ENCODE data around the gene RBM4. TPM values are rescaled to one million over a fixed set of nuclear protein-coding genes. Genes with fewer than 3 reads are reported as not detected.

The RBM4 gene
- total RNA-seq, 1 donor from 2014 or later: 133 TPM

DNA sequence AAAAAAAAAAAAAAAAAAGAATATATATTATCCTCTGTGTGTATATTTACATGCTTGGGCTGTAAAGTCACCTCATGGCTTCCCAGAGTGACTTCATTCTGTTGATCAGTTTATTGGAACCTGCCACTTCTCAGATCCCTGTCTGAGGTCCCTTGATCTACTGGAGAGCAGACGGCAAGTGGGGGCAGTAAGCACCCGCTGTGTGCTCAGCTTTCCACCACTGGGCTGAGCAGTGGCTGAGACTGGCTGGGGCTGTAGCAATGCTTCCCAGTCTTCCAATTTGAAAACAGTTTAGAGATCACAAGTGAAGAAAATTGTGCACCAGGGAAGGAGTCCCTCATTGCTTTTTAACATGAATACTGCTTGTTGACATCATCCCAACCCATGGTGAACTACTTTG is 46.1 kb downstream of the RBM4 start:
- Mint-ChIP-seq H3K4me1 (no peaks in the 10 kb centered on the region), H3K4me3 (no peak overlapping the region), H3K27me3 (no peaks in the 10 kb centered on the region), H3K27ac (no peak overlapping the region), H3K36me3 (ENCODE audit: low read depth) (no peaks in the 10 kb centered on the region), H3K9me3 (no peaks in the 10 kb centered on the region)
- intact Hi-C loops (cut with micrococcal nuclease): no loop called here
- DNase-seq: no peak

DNA sequence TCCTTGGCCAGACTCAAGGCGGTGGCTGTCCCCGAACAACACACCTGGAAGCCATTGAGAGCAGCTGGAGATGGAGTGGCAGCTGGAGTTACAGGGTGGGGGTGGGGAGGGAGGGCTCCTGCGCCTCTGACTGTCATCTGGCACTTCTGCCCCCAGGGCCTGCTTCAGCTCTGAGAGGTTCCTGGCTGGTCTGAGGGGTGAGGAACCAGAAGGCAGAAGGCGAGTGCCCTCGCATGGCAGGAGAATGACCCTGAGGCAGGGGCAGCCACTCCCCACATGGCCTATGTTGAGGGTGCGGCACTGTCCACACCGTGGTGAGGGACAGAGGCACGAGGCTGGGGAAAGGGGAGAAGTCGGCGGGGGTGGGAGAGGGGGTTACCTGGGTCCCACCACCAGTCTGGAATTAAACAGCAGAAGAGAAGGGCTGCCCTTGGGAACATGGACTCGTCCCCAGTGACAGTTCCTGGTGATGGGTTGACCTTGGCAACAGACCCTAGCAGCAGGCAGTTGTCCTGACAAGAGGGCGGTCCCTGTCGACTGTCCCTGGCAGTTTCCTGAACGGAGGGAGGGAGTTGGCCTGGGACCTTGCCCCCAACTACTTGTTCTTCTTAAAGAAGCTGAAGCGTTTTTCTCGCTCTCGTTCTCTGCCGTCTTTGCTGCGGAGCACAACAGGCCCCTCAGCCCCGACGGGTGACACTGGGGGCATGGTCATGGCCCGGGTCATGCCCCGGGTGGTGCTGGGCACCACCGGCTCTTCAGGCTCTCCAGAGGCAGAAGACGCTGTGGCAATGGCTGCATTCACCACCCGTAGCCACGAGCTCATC is 47.0 kb downstream of the RBM4 start:
- intact Hi-C loops (cut with micrococcal nuclease): no loop called here
- DNase-seq: no peak
- no peaks in the 10 kb centered on the region for H3K9me3 Mint-ChIP-seq
- no peaks in the 10 kb centered on the region for H3K36me3 Mint-ChIP-seq (ENCODE audit: low read depth)
- H3K27ac Mint-ChIP-seq: no peak overlapping the region
- H3K4me3 Mint-ChIP-seq: no peak overlapping the region
- H3K27me3 Mint-ChIP-seq: no peaks in the 10 kb centered on the region
- H3K4me1 Mint-ChIP-seq: no peaks in the 10 kb centered on the region

DNA sequence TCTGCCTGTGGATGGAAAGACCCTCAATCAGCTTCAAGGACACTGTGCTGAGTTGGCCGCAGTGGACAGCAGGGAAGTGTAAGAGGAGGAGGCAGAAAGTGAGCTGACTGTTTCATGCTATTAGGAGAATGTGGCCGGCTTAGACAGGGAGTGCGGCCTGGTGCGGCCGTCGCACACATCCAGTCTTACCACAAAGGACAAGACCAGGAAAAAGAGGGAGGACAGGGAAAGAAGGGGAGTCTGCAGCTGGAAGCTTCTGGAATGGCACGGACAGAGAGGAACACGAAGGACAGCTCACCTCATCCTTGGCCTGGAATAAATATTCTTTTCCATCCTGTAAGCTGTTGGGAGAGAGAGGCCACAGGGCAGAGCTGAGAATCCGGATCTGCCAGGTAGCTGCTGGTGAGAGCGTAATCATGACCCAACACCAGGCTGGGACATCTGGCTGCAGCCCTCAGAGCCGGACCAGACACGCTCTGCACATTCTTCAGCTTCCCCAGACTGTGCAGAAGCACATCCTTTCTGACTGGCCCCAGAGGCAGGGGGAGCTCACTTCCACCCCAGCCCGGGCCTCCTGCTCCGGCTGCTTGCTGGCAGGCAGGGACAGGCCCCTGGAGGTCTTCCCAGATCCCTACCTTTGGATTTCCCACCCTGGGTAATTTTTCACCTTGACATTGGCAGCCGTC is 47.7 kb downstream of the RBM4 start:
- H3K27me3 Mint-ChIP-seq: no peaks in the 10 kb centered on the region
- no peaks in the 10 kb centered on the region for H3K36me3 Mint-ChIP-seq (ENCODE audit: low read depth)
- intact Hi-C loops (cut with micrococcal nuclease): no loop called here
- H3K4me1 Mint-ChIP-seq: no peaks in the 10 kb centered on the region
- DNase-seq: no peak
- H3K4me3 Mint-ChIP-seq: no peak overlapping the region
- H3K9me3 Mint-ChIP-seq: no peaks in the 10 kb centered on the region
- H3K27ac Mint-ChIP-seq: no peak overlapping the region

DNA sequence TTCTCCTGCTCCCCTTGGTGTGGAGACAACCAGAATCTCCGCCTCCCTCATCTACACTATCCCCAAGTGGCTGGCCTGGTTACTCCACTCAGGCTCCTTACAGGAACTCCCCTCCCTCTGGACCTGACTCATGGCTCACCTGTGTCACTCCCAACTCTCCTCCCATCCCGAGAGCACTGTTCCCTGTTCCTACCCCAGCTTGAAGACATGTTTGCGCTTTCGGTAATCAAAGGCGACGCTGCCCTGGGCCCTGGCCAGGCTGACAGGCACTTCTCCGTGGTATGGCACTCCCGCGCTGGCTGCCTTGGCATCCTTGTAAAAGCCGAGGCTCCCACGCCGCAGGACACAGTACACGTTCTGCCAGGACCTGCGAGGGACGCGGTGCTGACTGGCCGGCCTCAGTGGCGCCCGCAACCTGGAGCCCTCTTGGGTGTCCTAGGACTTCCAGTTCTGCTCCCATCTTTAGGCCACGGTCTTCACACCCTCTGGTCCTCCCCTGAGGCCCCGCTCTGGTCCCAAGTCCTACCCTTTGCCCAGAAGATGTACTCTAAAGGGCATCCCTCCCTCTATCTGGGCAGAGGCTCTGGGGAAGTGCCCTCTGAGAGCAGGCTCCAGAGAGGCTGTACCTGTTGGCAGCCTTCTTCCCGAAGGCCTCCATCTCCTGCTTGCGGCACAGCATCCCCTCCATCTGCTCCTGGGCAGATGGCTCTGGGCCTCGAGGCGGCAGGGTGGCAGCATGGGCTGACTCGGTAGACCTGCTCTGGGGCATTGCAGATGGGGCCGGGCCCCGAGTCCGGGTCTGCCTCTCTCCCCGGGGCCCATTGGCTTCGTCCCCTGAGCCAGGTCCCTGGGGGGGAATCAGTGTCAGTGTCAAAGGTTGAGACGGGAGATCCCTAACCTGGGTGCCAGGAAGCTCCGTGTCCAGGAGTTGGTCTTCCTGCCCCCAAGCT is 48.6 kb downstream of the RBM4 start:
- no peaks in the 10 kb centered on the region for H3K9me3 Mint-ChIP-seq
- no peak overlapping the region for H3K4me3 Mint-ChIP-seq
- DNase-seq: no peak
- intact Hi-C loops (cut with micrococcal nuclease): no loop called here
- no peaks in the 10 kb centered on the region for H3K36me3 Mint-ChIP-seq (ENCODE audit: low read depth)
- H3K27me3 Mint-ChIP-seq: no peaks in the 10 kb centered on the region
- H3K27ac Mint-ChIP-seq: no peak overlapping the region
- H3K4me1 Mint-ChIP-seq: no peaks in the 10 kb centered on the region

DNA sequence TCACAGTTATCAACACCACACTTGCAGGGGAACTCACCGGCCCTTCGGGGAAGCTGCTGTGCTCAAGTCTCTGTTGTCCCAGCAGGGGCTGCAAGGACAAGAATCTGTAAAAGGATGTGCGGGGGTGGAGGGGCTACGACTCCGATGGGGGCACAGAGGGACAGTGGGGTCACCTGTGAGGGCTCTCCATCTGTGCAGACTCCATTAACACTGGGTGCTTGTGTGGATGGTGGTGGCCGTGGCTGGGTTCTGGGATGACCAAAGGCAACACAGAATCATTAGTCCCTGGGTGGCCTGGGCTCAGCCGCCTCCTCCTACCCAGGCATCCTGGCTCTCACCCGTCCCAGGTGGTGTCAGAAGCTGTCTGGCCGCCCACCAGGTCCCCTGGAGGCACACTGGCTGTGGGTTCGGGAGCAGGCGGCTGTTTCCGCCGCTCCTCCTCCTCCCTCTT is 49.4 kb downstream of the RBM4 start:
- H3K4me1 Mint-ChIP-seq: no peaks in the 10 kb centered on the region
- no peaks in the 10 kb centered on the region for H3K36me3 Mint-ChIP-seq (ENCODE audit: low read depth)
- H3K9me3 Mint-ChIP-seq: no peaks in the 10 kb centered on the region
- no peak overlapping the region for H3K4me3 Mint-ChIP-seq
- H3K27me3 Mint-ChIP-seq: no peaks in the 10 kb centered on the region
- DNase-seq: no peak
- no peak overlapping the region for H3K27ac Mint-ChIP-seq
- intact Hi-C loops (cut with micrococcal nuclease): no loop called here

DNA sequence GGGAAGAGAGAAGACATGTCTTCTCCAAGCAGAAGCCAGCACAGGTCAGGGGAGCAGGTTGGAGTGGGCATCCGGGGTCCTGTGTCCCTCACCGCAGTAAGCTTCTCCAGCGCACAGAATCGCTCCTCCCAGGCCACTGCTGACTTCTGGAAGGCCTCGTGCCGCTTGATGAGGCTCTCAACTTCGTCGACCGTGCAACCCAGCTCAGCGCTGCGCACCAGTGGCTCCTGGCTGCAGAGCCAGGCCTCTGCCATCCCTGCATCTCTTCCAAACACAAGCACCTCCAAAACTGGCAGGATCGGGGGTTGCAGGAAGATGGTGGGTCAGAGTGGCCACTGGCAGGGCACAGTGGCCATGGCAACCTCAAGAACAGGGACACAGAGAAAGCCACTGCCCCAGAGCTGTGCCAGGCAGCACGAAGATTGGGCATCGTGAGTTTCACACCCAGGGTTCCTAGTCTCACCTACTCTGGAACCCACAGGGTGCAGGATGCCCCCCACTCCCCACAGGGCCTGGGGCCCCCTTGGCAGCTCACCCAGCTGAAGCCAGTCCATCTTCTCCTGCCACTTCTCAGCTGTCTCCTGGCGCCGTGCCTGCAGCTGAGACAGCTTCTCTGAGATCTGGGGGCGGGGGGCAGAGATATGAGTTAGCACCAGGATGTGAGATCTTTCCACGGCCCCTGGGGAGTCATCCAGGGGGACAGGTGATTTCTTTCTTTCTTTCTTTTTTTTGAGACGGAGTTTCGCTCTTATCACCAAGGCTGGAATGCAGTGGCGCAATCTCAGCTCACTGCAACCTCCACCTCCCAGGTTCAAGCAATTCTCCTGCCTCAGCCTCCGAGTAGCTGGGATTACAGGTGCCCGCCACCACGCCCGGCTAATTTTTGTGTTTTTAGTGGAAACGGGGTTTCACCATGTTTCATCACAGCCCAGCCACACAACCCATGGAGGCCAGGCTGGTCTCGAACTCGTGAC is 50.3 kb downstream of the RBM4 start:
- Mint-ChIP-seq H3K27me3 (no peaks in the 10 kb centered on the region), H3K9me3 (no peaks in the 10 kb centered on the region), H3K4me1 (no peaks in the 10 kb centered on the region), H3K36me3 (ENCODE audit: low read depth) (no peaks in the 10 kb centered on the region), H3K4me3 (no peak overlapping the region), H3K27ac (no peak overlapping the region)
- intact Hi-C loops (cut with micrococcal nuclease): no loop called here
- DNase-seq: no peak

DNA sequence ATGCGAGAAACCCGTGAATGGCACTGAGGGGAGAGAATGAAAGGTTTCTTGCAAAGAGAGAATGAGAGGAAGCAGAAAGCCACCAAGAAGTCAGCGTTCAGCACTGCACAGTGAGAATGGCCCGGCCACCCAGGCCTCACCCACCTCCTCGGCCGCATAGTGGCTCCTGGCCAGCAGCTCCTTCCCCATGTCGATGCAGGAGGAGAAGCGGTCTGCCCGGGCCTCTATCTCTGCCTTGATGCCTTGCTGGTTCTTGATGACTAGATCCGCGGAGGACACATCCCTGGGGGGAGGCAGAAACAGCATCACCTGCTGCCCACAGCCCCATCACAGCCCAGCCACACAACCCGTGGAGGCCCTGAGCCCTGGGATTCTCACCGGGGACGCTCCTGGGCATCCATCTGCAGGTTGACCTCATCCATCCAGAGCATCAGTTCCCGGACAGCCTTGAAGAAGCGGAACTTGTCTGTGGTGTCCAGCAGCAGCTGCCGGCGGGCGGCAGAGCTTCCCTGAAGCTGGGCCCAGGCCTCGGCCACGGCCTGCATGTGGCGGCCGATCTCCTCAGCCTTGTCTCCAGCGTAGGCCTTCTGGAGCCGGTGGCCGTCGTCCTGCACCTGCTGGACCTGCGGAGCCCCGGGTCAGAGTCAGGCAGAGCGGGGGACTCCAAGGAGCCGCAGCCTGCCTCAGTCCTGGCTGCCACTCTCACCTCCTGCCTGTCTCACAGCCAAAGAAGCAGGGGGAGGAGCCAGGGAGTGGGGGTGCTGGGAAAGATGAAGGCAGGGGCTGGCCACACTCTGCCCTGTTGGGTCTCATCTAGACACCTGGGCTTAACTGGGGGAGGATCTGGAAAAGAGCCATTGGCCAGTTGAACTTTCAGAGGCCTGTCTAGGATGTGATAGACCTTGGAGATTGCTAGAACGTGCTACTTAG is 51.4 kb downstream of the RBM4 start:
- Mint-ChIP-seq H3K27me3 (no peaks in the 10 kb centered on the region), H3K27ac (no peak overlapping the region), H3K9me3 (no peaks in the 10 kb centered on the region), H3K4me3 (no peak overlapping the region), H3K4me1 (no peaks in the 10 kb centered on the region), H3K36me3 (ENCODE audit: low read depth) (no peaks in the 10 kb centered on the region)
- intact Hi-C loops (cut with micrococcal nuclease): loop anchor here (5.0 kb wide), 1 partner anchor 192 kb away; no protein-coding TSS in a partner anchor
- no peak for DNase-seq

DNA sequence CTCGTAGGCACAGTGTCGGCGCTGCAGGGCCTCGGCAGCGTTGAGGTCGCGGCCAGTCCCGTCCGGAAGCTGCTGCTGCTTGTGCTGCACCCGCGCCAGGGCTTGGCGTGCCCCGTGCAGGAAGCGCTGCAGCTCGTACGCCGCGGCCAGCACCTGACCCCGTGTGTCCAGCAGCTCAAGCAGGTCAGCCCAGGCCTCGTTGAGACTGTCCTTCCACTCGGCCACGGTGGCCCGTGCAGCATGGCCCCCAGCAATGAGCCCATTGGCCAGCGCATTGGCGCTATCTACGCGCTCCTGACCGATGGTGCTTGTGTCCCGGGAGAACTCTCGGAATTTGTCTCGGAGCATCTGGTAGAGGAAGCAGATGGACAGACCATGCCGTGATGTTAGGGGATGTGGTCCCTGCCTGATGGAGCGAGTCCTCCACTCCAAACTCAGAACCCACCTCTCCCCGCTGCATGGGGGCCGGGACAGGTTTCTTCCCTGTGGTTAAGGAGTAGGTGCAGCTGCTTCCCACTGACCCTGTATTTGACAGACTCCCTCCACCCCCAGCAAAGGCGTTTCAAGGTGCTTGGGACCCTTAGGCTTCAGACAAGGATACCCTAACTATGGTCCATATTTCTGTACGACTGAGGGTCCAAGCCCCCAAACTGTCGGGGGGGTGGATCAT is 52.9 kb downstream of the RBM4 start:
- DNase-seq: no peak
- Mint-ChIP-seq H3K27ac (no peak overlapping the region), H3K36me3 (ENCODE audit: low read depth) (no peaks in the 10 kb centered on the region), H3K4me1 (no peaks in the 10 kb centered on the region), H3K9me3 (no peaks in the 10 kb centered on the region), H3K4me3 (no peak overlapping the region), H3K27me3 (no peaks in the 10 kb centered on the region)
- intact Hi-C loops (cut with micrococcal nuclease): loop anchor here (5.0 kb wide), 1 partner anchor 191 kb away; no protein-coding TSS in a partner anchor

DNA sequence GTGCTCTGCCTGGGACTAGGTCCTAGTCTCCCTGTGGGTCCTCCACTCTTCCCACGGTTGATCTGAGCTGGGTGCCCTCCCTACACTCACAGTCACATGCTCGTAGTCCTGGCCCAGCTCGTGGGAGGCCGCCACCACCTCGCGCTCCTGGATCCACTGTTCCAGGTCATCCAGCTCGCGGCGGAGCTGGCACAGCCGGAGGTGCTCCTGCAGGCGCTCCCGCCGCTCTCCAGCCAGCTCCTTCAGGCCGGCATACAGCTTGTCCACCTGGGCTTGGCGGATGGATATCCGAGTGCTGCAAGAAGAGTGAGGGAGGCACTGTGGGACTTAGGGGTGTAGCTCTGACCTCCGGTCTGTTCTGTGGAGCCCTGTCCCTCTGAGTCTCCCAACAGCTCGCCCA is 53.9 kb downstream of the RBM4 start:
- no peak overlapping the region for H3K4me3 Mint-ChIP-seq
- H3K36me3 Mint-ChIP-seq (ENCODE audit: low read depth): no peaks in the 10 kb centered on the region
- no peaks in the 10 kb centered on the region for H3K9me3 Mint-ChIP-seq
- H3K27me3 Mint-ChIP-seq: no peaks in the 10 kb centered on the region
- intact Hi-C loops (cut with micrococcal nuclease): loop anchor here (5.0 kb wide), 1 partner anchor 190 kb away; no protein-coding TSS in a partner anchor
- no peaks in the 10 kb centered on the region for H3K4me1 Mint-ChIP-seq
- no peak overlapping the region for H3K27ac Mint-ChIP-seq
- no peak for DNase-seq

DNA sequence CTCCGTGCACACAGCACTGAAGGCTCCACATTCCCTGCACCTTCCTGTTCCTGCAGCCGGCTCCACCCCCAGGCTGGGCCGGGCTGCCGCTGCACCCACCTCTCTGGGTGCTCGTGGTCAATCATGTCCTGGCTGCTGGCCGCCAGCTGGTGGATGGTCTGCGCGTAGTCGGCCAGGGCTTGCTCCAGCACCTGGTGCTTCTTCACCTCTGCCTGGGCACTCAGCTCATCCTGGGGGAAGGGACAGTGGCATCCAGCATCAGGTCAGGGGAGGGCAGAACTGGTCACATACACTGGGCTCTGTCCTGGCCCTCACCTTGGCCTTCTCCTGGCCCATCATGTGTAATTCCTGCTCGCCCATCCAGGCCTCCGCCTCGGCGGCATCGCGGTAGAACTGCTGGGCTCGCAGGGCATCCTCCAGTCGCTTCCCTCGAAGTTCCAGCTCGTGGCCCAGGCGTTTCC is 54.4 kb downstream of the RBM4 start:
- DNase-seq: no peak
- intact Hi-C loops (cut with micrococcal nuclease): loop anchor here (5.0 kb wide), 1 partner anchor 189 kb away; no protein-coding TSS in a partner anchor
- H3K9me3 Mint-ChIP-seq: no peaks in the 10 kb centered on the region
- no peak overlapping the region for H3K27ac Mint-ChIP-seq
- H3K27me3 Mint-ChIP-seq: no peaks in the 10 kb centered on the region
- no peaks in the 10 kb centered on the region for H3K36me3 Mint-ChIP-seq (ENCODE audit: low read depth)
- H3K4me3 Mint-ChIP-seq: no peak overlapping the region
- no peaks in the 10 kb centered on the region for H3K4me1 Mint-ChIP-seq

DNA sequence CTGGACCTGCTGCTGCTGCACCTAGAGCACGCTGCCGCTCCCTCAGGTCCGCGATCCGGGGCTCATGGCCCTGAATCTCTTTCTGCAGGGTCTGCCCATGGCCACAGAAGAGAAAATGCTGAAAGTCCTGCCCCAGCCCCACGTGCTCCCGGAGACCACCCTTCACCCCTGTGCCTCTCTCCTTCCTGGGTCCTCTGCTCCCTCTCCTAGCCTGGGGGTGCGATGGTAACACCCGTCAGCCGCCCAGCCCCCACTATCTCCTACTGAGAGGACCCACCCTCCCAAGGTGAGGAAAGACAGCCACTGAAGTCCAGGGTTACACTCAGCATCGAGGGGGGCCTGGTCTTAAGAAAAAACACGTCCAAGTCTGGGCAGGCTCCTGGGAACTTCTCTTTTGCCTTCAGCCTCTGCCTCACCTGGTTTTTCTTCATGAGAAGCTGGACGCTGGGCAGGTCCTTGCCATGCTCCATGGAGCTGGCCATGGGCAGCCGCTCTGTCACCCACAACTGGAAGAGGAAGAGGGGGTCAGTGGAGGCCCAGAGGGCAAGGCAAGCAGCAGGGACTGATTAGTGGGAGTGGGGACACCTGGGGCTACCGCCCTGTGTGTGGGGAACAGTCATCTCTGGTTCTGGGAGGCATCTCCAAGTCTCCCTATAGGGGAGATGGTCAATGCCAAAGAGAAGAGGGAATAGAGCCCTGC is 55.0 kb downstream of the RBM4 start:
- no peak overlapping the region for H3K4me3 Mint-ChIP-seq
- intact Hi-C loops (cut with micrococcal nuclease): loop anchor here (1.0 to 5.0 kb wide), 2 partner anchors 141 to 189 kb away; no protein-coding TSS in a partner anchor

More for the DNA sequence above, 55.0 kb downstream of the RBM4 start:
- DNase-seq: no peak
- no peaks in the 10 kb centered on the region for H3K4me1 Mint-ChIP-seq
- H3K27me3 Mint-ChIP-seq: no peaks in the 10 kb centered on the region
- no peaks in the 10 kb centered on the region for H3K36me3 Mint-ChIP-seq (ENCODE audit: low read depth)
- no peaks in the 10 kb centered on the region for H3K9me3 Mint-ChIP-seq
- no peak overlapping the region for H3K27ac Mint-ChIP-seq

All from activated CD4-positive, alpha-beta T cell treated with anti-CD3 and anti-CD28 coated beads, Interleukin-2, amount 10 ng/mL, durations not matched to agents 24 days and 14 days (primary cell).